GM18873 (cell line): ENCODE results near the gene OBSCN.

Experiments used
- ATAC-seq: cut with Tn5 transposase; IDR thresholded peaks from one replicate; pipeline ENCODE4 v1.9.1; 2021; ENCODE audit warnings: mild to moderate bottlenecking, moderate library complexity, moderate number of reproducible peaks; ENCODE audit not compliant: unreplicated experiment, low FRiP score

OBSCN gene

GRCh38 chr1:228423404-228424053, 215.7 kb downstream of the OBSCN start:
- ATAC-seq, result no peak

- no peak for ATAC-seq
Measured at GRCh38 chr1:228424685-228425660, 217.1 kb downstream of the OBSCN start.

- no peak for ATAC-seq
Measured at GRCh38 chr1:228426518-228427175, 218.8 kb downstream of the OBSCN start.

GRCh38 chr1:228428412-228428811, 220.6 kb downstream of the OBSCN start:
- no peak for ATAC-seq
